TTC549 (cell line): ENCODE data around the gene NOTCH1.

Experiments
- FAIRE-seq: peaks from 2 replicates; lab custom pipeline; 2012; peaks lifted over from hg19 to GRCh38; lab: Jason Lieb, UNC

NOTCH1 gene

DNA sequence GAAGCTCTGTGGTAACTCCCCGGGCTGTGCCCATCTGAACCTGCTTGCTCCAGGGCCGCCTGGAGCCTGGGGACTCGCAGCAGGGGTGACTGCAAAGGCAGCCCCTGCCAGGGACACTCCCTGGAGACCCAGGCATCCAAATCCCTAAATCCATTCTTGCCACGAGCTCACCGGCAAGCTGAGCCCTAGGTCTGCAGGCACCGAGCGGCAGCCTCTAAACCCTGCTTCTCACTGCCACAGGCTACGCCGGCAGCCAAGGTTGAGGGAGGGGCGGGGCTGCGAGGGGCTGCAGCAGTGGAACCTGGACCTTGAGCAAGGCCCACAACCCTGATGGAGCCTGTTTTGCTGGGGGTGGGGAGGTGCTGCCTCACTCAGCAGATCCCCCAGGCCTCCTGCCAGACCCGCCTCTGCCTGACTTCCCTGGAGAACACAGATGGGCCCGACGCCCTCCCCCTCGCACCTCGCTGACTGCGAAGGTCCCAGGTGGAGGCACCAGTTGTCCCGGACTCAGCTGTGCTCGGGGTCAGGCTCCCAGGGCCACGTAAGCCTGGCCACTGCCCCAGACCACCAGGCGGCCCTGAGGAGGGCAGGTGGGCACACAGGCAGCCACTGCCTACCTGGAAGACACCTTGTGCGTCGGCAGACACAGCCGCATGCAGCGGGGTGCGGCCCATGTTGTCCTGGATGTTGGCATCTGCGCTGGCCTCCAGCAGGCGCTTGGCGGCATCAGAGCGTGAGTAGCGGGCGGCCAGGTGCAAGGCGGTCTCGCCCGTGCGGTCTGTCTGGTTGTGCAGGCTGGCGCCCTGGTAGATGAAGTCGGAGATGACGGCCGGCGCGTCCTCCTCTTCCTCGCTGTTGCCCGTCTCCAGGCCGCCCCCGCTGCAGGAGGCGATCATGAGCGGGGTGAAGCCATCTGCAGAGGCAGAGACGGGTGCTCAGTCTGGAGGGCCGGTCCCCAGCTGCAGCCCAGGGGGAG is 45.6 kb downstream of the NOTCH1 start:
- FAIRE-seq, result no peak

DNA sequence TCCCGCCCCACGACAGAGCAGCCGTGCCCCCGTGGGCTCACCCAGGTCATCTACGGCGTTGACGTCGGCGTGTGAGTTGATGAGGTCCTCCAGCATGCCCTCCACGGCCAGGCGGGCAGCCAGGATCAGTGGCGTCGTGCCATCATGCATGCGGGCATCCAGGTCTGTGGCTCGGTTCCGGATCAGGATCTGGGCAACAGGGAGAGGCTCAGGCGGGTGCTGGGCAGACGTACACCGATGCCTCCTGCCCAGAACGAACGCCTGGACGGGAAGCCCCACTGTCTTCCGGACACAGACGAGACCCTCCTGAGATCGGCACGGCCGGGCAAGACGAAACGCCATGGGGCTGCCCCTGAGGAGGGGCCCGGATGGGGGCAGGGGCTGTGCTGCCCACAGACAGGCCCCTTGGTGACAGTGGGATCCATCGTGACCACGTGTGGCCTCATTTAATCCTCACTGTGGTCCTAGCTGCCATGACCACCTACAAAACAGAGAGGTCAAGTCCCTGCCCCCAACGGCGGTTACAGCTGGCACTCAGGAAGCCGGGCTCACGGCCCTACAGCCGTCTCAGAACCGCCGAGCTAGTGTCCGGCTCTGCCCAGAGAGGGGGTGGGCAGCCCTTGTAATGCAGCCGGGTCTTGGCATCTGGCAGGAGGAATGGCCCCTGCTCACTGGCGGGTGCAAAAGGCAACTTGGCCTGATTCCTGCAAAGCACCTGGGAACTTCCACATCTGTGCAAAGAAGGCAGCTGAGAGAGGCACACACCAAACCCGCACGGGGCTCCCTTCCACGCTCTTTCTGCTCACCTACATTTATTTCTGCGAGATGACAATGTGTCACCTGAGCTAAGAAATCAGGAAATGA is 46.5 kb downstream of the NOTCH1 start:
- no peak for FAIRE-seq

DNA sequence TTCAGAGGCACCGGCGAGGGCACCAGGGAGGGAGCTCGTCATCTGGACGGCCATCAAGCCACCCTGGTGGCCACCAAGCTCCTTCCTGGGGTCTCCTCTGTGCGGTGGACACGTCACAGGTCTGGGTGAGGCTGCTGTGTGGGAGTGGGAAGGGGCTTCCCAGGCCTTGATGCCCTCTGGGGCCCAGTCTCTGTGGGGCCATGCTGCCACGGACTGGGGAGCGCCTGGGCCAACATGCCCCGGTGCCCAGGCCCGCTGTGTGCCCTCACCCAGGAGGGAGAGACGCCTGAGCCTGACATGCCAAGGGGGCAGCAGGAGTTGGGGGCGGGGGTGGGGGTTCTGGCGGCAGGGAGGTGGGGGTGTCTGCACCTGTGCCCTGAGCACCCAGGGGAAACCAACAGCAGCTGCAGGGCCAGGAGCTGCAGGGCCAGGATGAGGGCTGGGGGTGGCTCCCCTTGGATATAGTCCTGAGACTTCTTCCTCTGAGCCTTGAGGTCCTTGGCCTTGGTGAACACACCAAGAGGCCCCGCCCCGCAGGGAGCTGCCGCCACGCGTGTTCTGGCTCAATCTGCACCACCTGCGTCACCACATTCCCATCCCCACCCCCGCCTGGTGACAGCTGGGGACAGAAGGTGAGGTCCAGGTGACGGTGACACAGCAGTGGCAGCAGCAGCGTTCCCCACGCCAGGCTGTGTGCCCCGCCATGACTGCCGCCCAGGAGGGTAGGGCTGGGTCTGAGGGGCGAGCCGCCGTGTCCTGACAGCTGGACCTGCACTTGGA is 47.7 kb downstream of the NOTCH1 start:
- no peak for FAIRE-seq

DNA sequence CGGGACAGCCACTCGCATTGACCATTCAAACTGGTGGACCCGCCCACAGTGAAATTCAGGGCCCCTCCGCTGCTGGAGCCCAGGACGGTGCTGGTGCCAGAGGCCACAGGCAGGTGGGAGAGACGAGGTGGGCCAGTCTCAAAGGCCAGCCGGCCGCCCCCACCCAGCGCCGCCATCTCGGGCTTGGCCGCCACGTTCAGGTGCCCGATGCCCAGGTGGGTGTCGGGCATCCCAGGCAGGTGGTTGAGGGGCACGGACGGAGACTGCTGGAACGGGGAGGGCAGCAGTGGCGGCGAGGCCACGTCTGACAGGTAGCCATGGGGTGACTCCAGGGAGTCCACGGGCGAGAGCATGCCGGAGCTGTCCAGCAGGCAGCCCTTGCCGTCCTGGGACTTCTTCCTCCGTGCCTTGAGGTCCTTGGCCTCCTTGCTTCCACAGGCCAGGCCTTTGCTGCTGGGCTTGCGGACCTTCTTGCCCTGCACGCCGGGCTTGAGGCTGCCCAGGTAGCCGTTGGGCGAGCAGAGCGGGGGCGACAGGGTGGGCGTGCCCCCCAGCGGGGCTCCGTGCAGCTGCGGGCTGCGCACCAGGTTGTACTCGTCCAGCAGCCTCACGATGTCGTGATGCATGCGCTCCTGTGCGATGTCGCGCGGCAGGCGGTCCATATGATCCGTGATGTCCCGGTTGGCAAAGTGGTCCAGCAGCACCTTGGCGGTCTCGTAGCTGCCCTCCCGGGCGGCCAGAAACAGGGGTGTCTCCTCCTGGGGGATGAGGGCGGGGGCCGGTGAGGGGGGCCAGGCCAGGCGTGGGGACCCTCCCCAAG is 48.8 kb downstream of the NOTCH1 start:
- no peak for FAIRE-seq

DNA sequence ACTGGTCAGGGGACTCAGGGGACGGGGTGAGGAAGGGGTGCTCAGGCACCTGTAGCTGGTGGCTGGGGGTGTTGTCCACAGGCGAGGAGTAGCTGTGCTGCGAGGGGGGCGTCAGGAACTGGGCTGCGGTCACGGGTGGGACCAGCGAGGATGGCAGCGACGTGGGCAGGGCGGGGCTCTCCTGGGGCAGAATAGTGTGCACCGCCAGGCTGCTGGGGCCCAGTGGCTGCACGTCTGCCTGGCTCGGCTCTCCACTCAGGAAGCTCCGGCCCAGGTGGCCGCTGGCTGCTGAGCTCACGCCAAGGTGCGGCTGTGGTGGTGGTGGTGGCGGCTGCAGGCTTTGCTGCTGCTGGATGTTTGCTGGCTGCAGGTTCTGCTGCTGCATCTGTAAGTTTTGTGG is 49.7 kb downstream of the NOTCH1 start:
- no peak for FAIRE-seq

DNA sequence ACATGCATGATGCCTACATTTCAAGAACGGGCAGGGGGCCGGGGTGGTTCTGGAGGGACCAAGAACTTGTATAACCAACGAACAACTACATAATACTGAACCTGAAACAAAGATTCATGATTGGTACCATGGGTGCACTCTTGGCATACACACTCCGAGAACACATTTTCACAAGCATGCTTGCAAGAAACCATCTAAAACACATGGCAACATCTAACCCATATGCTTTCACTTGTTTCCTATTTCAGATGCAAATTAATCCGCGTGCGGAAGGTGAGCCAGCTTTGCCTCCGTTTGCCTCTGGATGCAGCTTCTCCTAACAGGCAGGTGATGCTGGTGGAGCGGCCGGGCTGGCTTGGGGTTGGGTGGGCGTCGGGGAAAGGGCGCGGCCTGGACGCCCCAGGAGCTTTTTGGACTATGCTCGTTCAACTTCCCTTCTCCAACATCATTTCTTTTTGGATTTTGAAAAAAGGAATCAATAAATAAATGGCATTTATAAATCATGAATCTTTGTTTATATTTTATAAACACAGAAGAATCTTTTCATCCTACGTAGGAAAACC is 50.5 kb downstream of the NOTCH1 start:
- FAIRE-seq, result no peak

DNA sequence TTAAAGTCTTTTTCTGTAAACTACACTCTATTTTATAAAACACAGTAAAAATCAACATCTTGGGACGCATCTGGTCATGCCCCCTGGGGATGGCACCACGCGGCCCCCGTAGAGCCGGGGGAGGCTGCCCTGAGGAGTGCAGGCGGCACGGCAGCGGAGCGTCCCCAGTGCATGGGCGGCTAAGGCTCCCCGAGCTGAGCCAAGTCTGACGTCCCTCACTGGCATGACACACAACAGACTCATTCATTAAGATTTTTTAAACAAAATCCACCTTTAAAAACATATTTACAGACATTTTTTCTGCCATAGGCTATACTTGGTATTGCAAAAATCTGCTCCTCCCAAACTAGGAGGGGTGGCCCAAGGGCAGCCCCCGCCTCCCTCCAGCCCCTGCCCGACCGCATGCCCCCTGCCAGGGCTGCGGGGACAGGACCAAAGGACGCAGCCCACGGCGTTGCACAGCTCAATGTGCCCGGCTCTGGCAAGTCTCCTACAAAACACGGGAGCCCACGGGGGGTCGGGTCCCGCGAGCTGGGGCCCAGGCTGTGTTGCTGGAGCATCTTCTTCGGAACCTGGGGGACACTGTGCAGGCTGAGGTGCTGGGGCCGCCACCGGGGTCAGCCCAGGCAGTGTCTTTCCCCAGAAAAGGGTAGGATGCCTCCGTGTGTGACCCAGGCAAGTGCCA is 51.2 kb downstream of the NOTCH1 start:
- no peak for FAIRE-seq

DNA sequence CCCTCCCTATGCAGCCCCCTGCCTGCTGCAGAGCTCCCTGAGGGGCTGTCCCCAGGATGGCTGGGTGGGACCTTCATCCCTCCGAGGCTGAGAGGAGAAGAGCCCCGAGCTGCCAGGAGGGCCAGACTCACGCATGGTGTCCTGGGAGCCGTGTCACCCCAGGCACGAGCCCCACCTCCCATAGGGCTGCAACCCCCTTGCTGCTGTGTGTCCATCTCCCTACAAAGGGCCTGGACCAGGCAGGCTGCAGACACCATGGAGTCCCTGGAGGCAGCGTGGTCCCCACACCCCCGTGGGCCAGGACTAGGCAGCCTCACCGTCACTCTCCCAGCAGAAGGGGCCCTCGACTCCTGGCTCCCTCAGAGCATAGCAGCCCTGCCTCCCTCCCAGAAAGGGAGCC is 51.8 kb downstream of the NOTCH1 start:
- no peak for FAIRE-seq

DNA sequence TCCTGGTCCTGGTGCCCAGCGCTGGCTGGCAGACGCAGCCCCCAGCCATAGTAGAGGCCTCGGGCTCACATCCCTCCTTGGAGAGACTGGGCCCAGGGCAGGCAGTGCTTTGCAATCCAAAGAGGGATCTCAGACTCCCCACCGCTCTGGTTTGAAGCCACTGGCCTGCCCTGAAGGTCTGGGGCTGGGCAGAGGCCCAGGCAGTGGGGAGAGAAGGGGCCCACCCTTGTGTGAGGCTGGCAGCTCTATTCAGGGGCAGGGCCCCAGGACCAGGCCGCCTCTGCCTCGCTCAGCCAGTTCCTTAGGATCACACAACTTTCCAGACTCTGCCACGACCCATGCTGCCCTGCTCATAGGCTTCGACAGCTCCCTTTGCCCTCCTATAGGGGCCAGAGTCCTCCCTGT is 52.3 kb downstream of the NOTCH1 start:
- FAIRE-seq, result no peak

DNA sequence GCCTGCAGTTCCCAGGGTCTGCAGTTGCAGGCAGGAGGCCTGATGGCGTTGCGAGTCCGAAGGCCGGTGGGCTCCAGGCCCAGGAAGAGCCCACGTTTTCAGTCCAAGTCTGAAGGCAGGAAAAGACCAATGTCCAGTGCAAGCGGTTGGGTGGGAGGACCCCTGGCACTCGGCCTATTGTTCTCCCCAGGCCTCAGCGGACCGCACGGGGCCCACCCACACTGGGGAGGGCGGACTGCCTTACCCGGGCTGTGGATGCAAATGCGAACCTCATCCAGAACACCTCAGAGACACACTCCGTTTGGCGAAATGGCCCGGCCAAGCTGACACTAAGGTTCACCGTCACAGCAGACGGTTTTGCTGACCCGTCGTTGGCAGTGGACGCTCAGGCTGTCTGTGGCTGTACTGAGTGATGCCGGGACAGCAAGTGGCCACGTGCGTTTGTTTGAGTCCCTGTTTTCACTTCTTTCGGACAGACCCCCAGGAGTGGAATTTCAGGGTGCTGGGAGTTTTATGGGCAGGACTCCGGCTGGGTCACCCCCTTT is 52.8 kb downstream of the NOTCH1 start:
- FAIRE-seq, result no peak

DNA sequence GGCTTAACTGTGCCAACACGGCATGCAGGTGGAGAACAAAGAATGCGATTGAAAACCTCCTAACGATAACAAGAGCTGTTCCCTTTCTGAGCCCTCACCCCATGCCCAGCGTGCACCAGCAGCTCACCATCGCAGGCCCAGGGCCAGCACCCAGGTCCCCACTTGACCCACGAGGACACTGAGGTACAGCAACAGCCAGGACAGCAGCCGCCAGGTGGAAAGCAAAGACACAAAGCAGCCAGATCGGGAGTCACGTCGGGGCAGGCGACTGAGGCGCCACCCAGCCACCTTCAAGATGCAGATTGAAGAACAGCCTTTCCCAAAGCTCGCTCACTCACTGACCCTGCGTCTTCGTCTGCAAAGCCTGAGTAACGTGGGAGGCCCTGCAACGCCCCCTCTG is 56.1 kb downstream of the NOTCH1 start:
- FAIRE-seq, result no peak

DNA sequence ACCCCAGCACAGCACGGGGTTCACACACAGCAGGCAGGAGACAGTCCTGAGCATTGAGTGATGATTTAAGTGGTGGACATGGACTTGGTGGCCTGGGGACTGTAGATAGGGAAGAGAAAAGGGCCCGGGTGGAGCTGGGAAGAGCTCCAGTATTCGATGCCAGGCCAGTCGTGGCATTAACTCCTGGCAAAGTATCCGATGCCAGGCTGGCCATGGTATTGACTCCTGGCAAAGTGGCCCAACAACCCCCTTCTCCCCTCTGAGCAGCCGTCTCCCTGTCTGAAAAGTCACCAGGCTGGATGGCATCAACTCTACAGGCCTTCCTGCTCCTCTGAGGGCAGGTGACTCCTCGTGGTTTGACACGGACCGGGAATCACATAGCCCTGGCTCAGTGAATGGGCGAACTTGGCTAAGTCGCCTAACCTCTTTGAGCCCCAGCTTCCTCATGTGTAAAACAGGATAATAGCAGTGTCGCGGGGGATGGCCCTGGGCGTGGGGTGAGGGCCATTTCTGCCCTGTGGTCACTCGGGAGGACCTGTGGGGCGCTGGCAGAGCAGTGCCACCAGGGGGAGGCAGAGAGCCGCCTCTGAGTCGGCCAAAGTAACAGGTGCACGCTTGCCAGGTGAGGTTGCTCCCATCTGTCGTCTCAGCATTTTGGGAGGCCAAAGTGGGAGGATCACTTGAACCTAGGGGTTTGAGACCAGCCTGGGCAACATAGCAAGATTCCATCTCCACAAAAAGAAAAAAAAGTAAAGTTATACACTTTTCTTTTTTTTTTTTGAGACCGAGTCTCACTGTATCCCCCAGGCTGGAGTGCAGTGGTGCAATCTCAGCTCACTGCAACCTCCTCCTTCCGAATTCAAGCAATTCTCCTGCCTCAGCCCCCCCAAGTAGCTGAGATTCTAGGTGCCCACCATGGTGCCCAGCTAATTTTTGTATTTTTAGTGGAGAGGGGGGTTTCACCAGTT is 57.3 kb downstream of the NOTCH1 start:
- no peak for FAIRE-seq

DNA sequence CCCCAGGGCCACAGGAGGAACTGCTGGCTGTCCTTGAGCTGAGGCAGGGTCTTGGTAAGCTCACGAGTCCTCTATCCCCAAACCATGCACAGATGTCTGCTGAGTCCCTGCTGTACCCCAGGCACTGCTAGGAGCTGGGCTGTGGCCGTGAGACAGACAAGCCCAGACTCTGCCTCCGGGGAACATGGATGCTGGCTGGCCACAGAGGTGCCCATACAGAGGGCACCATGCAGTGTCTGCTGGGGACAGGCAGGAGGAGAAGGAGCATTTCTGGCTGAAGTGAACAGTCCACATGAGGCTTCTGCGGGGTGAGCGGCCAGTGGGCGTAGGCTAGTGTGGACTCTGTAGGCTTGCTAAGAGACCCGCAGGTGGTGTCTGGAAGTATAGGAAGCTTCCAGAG is 58.2 kb downstream of the NOTCH1 start:
- FAIRE-seq, result no peak

DNA sequence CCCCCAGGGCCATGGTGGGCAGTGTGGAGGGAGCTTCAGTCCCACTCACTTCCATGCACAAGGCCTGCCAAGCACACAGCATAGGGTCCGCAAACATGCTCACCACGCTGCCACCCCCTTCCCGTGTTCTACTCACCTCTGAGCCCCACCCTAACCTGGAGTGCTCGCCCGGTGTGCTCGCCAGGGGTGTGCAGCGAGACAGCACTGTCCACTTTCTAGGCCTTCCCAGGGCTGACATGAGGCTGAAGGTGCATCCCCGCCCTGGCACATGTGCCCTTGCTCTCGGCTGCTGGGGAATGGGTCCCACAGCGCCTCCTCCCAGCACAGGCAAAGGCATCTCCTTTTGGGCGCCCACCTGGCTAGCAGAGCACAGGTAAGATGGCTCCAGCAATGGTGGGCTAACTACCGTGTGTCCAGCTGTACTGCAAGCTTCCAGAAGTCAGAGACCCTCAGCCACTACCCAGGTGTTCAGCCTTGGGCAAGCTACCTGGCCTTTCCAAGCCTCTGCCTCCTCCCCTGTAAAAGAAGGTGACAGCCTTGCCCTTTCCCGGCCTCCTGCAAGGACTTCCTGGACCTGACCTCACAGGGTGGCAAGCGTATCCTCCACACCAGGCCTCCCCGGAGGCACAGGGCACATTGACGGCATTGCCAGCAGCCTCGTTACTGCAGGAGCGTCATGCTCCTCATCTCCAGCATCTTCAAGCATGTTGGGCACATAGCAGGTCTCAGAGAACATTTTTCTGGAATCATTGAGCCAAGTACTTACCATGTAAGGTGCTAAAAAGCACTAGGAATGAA is 58.8 kb downstream of the NOTCH1 start:
- FAIRE-seq, result no peak

DNA sequence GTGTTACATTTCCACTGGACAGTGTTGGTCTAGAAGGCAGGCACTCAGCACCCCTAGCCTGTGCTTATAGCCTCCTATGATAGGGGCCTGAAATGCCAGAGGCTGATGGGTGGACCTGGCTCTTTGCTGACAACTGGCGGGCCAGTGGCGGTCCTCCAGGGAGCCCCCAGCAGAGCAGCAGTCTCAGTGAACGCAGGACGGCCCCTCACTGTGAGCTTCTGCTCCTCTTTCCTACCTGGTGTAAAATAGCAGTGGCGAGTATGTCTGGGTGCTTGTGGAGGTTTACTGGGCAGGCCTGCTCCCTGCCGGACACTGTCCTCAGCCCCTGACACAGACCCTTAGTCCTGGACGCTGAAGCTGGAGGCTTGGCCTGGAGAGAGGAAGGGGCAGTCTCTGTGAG is 59.7 kb downstream of the NOTCH1 start:
- no peak for FAIRE-seq

DNA sequence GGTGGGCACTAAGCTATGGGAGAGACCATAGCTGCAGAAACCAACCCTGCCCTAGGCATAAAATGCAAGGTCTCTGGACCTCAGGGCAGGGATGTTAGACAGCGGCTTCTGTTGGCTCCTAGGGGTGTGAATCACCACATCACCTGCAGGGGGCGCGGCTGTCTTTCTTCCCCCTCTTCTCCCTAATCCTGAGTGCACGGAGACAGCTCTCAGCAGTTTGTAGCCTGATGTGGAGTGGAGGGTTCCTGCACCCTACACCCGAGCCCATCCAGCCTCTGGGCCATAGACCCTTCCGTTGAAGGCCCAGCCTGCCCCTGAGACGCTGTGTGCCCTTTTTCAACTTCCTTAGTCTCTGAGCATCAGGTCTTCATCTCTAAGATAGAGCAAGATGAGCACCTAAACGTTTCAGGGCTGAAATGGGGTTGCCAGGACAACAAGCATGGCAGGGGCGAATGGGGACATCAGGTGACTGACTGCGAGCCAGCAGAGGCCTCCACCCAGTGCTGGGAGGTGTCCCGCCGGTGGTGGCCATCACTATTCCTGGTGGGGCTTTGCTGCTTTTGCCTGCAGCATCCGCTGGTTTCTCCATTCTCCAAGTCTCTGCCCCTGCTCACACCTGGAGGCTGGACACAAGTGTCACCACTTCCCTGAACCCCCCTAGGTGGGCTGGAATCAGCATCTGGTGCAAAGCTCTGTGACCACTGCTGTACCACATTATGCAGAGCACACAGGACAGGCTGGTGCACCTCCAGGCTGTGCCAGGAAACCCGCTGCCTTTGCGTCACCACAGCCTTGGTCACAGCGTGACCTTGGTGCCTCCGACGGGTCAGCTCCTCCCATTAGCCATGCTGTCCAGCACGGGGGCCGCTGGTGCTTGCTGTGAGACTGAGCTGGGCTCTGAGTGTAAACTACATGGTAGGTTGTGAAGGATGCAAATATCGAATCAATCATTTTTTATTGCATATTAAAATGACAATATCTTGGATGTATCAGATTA is 60.5 kb downstream of the NOTCH1 start:
- no peak for FAIRE-seq
